H1 (cell line): ENCODE results near the gene INPP5B. TPM values are rescaled to one million over a fixed set of nuclear protein-coding genes. Genes with fewer than 3 reads are reported as not detected.

Source experiments
- CHD2 ChIP-seq: IDR thresholded peaks from 2 replicates; pipeline ENCODE4 v1.6.1; 2012; ENCODE audit warnings: low read length, improper control_type of control experiment
- GTF2F1 ChIP-seq: IDR thresholded peaks from 2 replicates; pipeline ENCODE4 v1.6.1; 2012; ENCODE audit warnings: low read depth, low read length, improper control_type of control experiment, borderline replicate concordance
- JUN ChIP-seq: IDR thresholded peaks from 2 replicates; pipeline ENCODE4 v1.6.1; 2011; ENCODE audit warnings: low read depth, mild to moderate bottlenecking, improper control_type of control experiment, low read length
- PHF8 ChIP-seq: fragments of 200-600 bp; sonication (generic); conservative IDR thresholded peaks from 2 replicates; pipeline ENCODE4 v1.7.1; 2012; ENCODE audit warnings: low read depth, mild to moderate bottlenecking, inconsistent platforms, low read length, moderate library complexity
- RBBP5 ChIP-seq: IDR thresholded peaks from 2 replicates; pipeline ENCODE4 v1.7.1; 2012; ENCODE audit warnings: low read depth, mild to moderate bottlenecking, inconsistent platforms, low read length, moderate library complexity, borderline replicate concordance
- RNF2 ChIP-seq: fragments of 200-900, 300-1000 bp; sonication (generic); IDR thresholded peaks from 2 replicates; pipeline ENCODE4 v1.7.1; 2016; ENCODE audit warnings: borderline replicate concordance, low read depth, mild to moderate bottlenecking, antibody characterized with exemption, low read length; ENCODE audit not compliant: poor library complexity, severe bottlenecking; ENCODE audit errors: missing control alignments
- TAF1 ChIP-seq: IDR thresholded peaks from 2 replicates; pipeline ENCODE4 v1.6.1; 2011; ENCODE audit warnings: mild to moderate bottlenecking, low read depth, low read length
- TAF7 ChIP-seq: optimal IDR thresholded peaks from 2 replicates; pipeline ENCODE3; 2011; ENCODE audit warnings: low read depth, mild to moderate bottlenecking, inconsistent platforms, low read length, moderate library complexity, borderline replicate concordance
- TEAD4 ChIP-seq: IDR thresholded peaks from 2 replicates; pipeline ENCODE4 v1.6.1; 2012; ENCODE audit warnings: low read depth, low read length, inconsistent platforms, mixed read lengths
- polyA plus RNA-seq, 7 experiments: library from polyadenylated mRNA; depleted of rRNA in 3 of 7; stranded (reverse) in 5 of 7; unstranded in 2 of 7; fragments of >200 nt in 5 of 7; fragments of 200-250 nt in 2 of 7; gene quantifications; 1 replicate in 5 of 7; 2 replicates in 1 of 7; 4 replicates in 1 of 7; pipeline versions ENCODE4 v1.2.1 to v1.2.3, GENCODE V29; 2011 to 2013; ENCODE audit warnings: missing spikeins in 2 of 7, mixed read lengths in 2 of 7
- total RNA-seq: library from RNA; stranded (reverse); fragmentation: NEBNext Ultra II Directional; extraction: Animal tissue kit (Norgen Biotek cat#: 25700); gene quantifications from 2 replicates; pipeline ENCODE4 v1.2.1, GENCODE V29; 2021
- TF ChIP-seq, protein P1 (sequence below): fragments of 300-600 bp; sonication (generic); IDR thresholded peaks from 2 replicates; pipeline ENCODE4 v1.7.1; 2012; ENCODE audit warnings: low read length, moderate library complexity, mild to moderate bottlenecking, inconsistent platforms; ENCODE audit not compliant: insufficient replicate concordance
- TF ChIP-seq, protein P2 (sequence below): IDR thresholded peaks from 2 replicates; pipeline ENCODE4 v1.6.1; 2012; ENCODE audit warnings: inconsistent platforms

Gene INPP5B
- total and polyA plus RNA-seq, 2 of the 8 experiments (the other 6 are each of a cell fraction or from before 2014, with no cell fraction given) = 14.0 to 23.7 TPM

DNA sequence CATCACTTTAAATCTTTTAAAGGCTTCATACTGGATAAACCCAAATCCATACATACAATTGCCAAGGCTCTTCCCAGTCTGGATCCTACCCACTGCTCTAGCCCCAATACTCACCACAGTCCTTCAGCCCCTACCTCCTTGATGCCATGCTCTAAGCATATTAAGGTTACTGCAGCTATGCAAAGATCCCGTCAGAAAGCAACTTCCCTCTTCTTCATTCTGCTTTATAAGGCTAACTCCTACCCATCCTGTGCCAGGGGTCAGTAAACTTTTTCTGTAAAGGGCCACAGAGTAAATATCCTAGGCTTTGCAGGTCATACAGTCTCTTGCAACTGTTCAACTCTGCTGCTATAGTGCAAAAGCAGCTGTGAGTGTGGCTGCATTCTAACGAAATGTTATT is 53.2 kb downstream of the INPP5B start (continued):
- TF ChIP-seq, protein P1, sequence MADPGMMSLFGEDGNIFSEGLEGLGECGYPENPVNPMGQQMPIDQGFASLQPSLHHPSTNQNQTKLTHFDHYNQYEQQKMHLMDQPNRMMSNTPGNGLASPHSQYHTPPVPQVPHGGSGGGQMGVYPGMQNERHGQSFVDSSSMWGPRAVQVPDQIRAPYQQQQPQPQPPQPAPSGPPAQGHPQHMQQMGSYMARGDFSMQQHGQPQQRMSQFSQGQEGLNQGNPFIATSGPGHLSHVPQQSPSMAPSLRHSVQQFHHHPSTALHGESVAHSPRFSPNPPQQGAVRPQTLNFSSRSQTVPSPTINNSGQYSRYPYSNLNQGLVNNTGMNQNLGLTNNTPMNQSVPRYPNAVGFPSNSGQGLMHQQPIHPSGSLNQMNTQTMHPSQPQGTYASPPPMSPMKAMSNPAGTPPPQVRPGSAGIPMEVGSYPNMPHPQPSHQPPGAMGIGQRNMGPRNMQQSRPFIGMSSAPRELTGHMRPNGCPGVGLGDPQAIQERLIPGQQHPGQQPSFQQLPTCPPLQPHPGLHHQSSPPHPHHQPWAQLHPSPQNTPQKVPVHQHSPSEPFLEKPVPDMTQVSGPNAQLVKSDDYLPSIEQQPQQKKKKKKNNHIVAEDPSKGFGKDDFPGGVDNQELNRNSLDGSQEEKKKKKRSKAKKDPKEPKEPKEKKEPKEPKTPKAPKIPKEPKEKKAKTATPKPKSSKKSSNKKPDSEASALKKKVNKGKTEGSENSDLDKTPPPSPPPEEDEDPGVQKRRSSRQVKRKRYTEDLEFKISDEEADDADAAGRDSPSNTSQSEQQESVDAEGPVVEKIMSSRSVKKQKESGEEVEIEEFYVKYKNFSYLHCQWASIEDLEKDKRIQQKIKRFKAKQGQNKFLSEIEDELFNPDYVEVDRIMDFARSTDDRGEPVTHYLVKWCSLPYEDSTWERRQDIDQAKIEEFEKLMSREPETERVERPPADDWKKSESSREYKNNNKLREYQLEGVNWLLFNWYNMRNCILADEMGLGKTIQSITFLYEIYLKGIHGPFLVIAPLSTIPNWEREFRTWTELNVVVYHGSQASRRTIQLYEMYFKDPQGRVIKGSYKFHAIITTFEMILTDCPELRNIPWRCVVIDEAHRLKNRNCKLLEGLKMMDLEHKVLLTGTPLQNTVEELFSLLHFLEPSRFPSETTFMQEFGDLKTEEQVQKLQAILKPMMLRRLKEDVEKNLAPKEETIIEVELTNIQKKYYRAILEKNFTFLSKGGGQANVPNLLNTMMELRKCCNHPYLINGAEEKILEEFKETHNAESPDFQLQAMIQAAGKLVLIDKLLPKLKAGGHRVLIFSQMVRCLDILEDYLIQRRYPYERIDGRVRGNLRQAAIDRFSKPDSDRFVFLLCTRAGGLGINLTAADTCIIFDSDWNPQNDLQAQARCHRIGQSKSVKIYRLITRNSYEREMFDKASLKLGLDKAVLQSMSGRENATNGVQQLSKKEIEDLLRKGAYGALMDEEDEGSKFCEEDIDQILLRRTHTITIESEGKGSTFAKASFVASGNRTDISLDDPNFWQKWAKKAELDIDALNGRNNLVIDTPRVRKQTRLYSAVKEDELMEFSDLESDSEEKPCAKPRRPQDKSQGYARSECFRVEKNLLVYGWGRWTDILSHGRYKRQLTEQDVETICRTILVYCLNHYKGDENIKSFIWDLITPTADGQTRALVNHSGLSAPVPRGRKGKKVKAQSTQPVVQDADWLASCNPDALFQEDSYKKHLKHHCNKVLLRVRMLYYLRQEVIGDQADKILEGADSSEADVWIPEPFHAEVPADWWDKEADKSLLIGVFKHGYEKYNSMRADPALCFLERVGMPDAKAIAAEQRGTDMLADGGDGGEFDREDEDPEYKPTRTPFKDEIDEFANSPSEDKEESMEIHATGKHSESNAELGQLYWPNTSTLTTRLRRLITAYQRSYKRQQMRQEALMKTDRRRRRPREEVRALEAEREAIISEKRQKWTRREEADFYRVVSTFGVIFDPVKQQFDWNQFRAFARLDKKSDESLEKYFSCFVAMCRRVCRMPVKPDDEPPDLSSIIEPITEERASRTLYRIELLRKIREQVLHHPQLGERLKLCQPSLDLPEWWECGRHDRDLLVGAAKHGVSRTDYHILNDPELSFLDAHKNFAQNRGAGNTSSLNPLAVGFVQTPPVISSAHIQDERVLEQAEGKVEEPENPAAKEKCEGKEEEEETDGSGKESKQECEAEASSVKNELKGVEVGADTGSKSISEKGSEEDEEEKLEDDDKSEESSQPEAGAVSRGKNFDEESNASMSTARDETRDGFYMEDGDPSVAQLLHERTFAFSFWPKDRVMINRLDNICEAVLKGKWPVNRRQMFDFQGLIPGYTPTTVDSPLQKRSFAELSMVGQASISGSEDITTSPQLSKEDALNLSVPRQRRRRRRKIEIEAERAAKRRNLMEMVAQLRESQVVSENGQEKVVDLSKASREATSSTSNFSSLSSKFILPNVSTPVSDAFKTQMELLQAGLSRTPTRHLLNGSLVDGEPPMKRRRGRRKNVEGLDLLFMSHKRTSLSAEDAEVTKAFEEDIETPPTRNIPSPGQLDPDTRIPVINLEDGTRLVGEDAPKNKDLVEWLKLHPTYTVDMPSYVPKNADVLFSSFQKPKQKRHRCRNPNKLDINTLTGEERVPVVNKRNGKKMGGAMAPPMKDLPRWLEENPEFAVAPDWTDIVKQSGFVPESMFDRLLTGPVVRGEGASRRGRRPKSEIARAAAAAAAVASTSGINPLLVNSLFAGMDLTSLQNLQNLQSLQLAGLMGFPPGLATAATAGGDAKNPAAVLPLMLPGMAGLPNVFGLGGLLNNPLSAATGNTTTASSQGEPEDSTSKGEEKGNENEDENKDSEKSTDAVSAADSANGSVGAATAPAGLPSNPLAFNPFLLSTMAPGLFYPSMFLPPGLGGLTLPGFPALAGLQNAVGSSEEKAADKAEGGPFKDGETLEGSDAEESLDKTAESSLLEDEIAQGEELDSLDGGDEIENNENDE = no peak
- TF ChIP-seq TAF1 = no peak
- no peak for TF ChIP-seq JUN
- TF ChIP-seq, protein P2, sequence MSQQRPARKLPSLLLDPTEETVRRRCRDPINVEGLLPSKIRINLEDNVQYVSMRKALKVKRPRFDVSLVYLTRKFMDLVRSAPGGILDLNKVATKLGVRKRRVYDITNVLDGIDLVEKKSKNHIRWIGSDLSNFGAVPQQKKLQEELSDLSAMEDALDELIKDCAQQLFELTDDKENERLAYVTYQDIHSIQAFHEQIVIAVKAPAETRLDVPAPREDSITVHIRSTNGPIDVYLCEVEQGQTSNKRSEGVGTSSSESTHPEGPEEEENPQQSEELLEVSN = no peak
- TF ChIP-seq RNF2 = no peak
- no peak for TF ChIP-seq TEAD4
- no peak for TF ChIP-seq RBBP5
- TF ChIP-seq CHD2 = no peak
- no peak for TF ChIP-seq TAF7
- TF ChIP-seq PHF8 = no peak
- TF ChIP-seq GTF2F1 = no peak
